ENCODE results near the gene CACNB2. TPM values are rescaled to one million over a fixed set of nuclear protein-coding genes. Genes with fewer than 3 reads are reported as not detected.

The CACNB2 gene
- total and polyA plus RNA-seq, 4 donors: 0.90 to 23.9 (median 3.7) TPM

- H3K27ac ChIP-seq (ENCODE audit: low read depth in 1 of 2, low read length in 1 of 2): no peak overlapping the region
- no peaks in the 10 kb centered on the region for H3K27me3 ChIP-seq (ENCODE audit: control insufficient read depth in 3 of 3, insufficient read depth in 3 of 3, low read length in 2 of 3)
- H3K9ac ChIP-seq (ENCODE audit: insufficient read depth in 1 of 2, low read length in 2 of 2): no peak overlapping the region
- TF ChIP-seq CTCF (IDR thresholded peaks at IDR 0.05; ENCODE audit: control extremely low read depth, extremely low read depth): no peak
- peaks cover 0 to 2% (median 0%) of the 10 kb centered on the region in 4 donors for H3K36me3 ChIP-seq (ENCODE audit: control insufficient read depth in 4 of 4, insufficient read depth in 4 of 4, low read length in 4 of 4)
- peaks cover 0 to 3% (median 0%) of the 10 kb centered on the region in 4 donors for H3K9me3 ChIP-seq (ENCODE audit: control insufficient read depth in 4 of 4, insufficient read depth in 3 of 4, low read length in 3 of 4)
- H3K4me1 ChIP-seq (ENCODE audit: control insufficient read depth in 5 of 5, insufficient read depth in 5 of 5, low read length in 5 of 5): peaks cover 0 to 15% (median 7%) of the 10 kb centered on the region in 5 donors
- 92 to 96% methylated on average over 4 of the region's 4 CpGs for WGBS, 2 donors
- no peak for DNase-seq
- H3K4me3 ChIP-seq: no peak overlapping the region
- ATAC-seq (ENCODE audit: insufficient read depth, low FRiP score): no peak
These were observed 50.6 kb downstream of the CACNB2 start for GRCh38 chr10:18190840-18191239.

GRCh38 chr10:18194634-18195033 lies 54.4 kb downstream of the CACNB2 start:
- Histone ChIP-seq H3K27ac (ENCODE audit: low read depth in 1 of 2, low read length in 1 of 2) (no peak overlapping the region), H3K27me3 (ENCODE audit: control insufficient read depth in 3 of 3, insufficient read depth in 3 of 3, low read length in 2 of 3) (no peaks in the 10 kb centered on the region), H3K9me3 (ENCODE audit: control insufficient read depth in 4 of 4, insufficient read depth in 3 of 4, low read length in 3 of 4) (no peaks in the 10 kb centered on the region), H3K36me3 (ENCODE audit: control insufficient read depth in 4 of 4, insufficient read depth in 4 of 4, low read length in 4 of 4) (peaks cover 0 to 2% (median 0%) of the 10 kb centered on the region in 4 donors), H3K4me1 (ENCODE audit: control insufficient read depth in 5 of 5, insufficient read depth in 5 of 5, low read length in 5 of 5) (peaks cover 0 to 16% (median 8%) of the 10 kb centered on the region in 5 donors), H3K4me3 (no peak overlapping the region), H3K9ac (ENCODE audit: insufficient read depth in 1 of 2, low read length in 2 of 2) (no peak overlapping the region)
- 76 to 80% methylated on average over 2 of the region's 2 CpGs for WGBS, 2 donors
- no peak for DNase-seq
- no peak for ATAC-seq (ENCODE audit: insufficient read depth, low FRiP score)
- TF ChIP-seq CTCF (IDR thresholded peaks at IDR 0.05; ENCODE audit: control extremely low read depth, extremely low read depth): no peak

- 52 to 80% methylated on average over 10 of the region's 10 CpGs for WGBS, 2 donors
- Histone ChIP-seq H3K9ac (ENCODE audit: insufficient read depth in 1 of 2, low read length in 2 of 2) (no peak overlapping the region), H3K4me1 (ENCODE audit: control insufficient read depth in 5 of 5, insufficient read depth in 5 of 5, low read length in 5 of 5) (peaks cover 0 to 16% (median 8%) of the 10 kb centered on the region in 5 donors), H3K36me3 (ENCODE audit: control insufficient read depth in 4 of 4, insufficient read depth in 4 of 4, low read length in 4 of 4) (peaks cover 0 to 2% (median 0%) of the 10 kb centered on the region in 4 donors), H3K9me3 (ENCODE audit: control insufficient read depth in 4 of 4, insufficient read depth in 3 of 4, low read length in 3 of 4) (no peaks in the 10 kb centered on the region), H3K27ac (ENCODE audit: low read depth in 1 of 2, low read length in 1 of 2) (no peak overlapping the region), H3K27me3 (ENCODE audit: control insufficient read depth in 3 of 3, insufficient read depth in 3 of 3, low read length in 2 of 3) (no peaks in the 10 kb centered on the region), H3K4me3 (no peak overlapping the region)
- no peak for TF ChIP-seq CTCF (IDR thresholded peaks at IDR 0.05; ENCODE audit: control extremely low read depth, extremely low read depth)
- DNase-seq (peak; percentile 34 to 36 (median 36)), ATAC-seq (ENCODE audit: insufficient read depth, low FRiP score) (no peak)
These were observed 55.0 kb downstream of the CACNB2 start for GRCh38 chr10:18195060-18195799.

Data from lung (tissue), 12 donors.